Testis (tissue), 3 donors: ENCODE measurements around the gene ZNG1A. TPM values are rescaled to one million over a fixed set of nuclear protein-coding genes. Genes with fewer than 3 reads are reported as not detected.
"Not testable (repeated sequence)": the region's sequence is repeated elsewhere in the genome, so short reads cannot be mapped to it uniquely, and the experiment has no call there.

Source experiments
- DNase-seq: peaks from one replicate; pipeline ENCODE4 v3.0.0-alpha.2; 2019
- H3K27ac ChIP-seq, 2 donors: fragments of 200-600 bp; sonication (generic); one replicate each; pipeline ENCODE4 v1.5.1; 2019
- H3K27me3 ChIP-seq: fragments of 200-600 bp; sonication (generic); one replicate; pipeline ENCODE4 v1.5.1; 2019
- H3K36me3 ChIP-seq: fragments of 200-600 bp; sonication (generic); one replicate; pipeline ENCODE4 v1.5.1; 2017; ENCODE audit warnings: low read depth; ENCODE audit errors: missing control alignments
- H3K4me1 ChIP-seq: fragments of 200-600 bp; sonication (generic); one replicate; pipeline ENCODE4 v1.5.1; 2019
- H3K4me3 ChIP-seq, 2 donors: fragments of 200-600 bp; sonication (generic); one replicate each; pipeline ENCODE4 v1.5.1; 2017 to 2019
- H3K9me3 ChIP-seq: fragments of 200-600 bp; sonication (generic); one replicate; pipeline ENCODE4 v1.5.1; 2017
- WGBS, 2 donors: methylation state at CpG; one replicate each; pipeline ENCODE4 v1.1.5; 2018; 5-methylcytosine and 5-hydroxymethylcytosine counted together
- intact Hi-C: fragments of 100-400 bp; cut with DNase I; formaldehyde crosslinking; loops from one replicate; pipeline ENCODE4 v1.15.1; 2023; ENCODE audit warnings: low total_unique reads
- polyA plus RNA-seq: library from polyadenylated mRNA; stranded (reverse); fragments of 350-450 nt; fragmentation: Illumina TruSeq; extraction: RNeasy Lipid Tissue Mini Kit (QIAGEN cat#74804); gene quantifications from one replicate; pipeline ENCODE4 v1.2.3, GENCODE V29; 2014; ENCODE audit warnings: low read depth, low replicate concordance; ENCODE audit not compliant: insufficient read depth
- total RNA-seq, 2 donors: library from RNA; depleted of rRNA; stranded (reverse); fragments of >200 nt; gene quantifications; one replicate each; pipeline ENCODE4 v1.2.3, GENCODE V29; 2016

The ZNG1A gene
- total and polyA plus RNA-seq, 3 donors from 2014 or later, result 57.0 to 88.7 (median 57.9) TPM

DNA sequence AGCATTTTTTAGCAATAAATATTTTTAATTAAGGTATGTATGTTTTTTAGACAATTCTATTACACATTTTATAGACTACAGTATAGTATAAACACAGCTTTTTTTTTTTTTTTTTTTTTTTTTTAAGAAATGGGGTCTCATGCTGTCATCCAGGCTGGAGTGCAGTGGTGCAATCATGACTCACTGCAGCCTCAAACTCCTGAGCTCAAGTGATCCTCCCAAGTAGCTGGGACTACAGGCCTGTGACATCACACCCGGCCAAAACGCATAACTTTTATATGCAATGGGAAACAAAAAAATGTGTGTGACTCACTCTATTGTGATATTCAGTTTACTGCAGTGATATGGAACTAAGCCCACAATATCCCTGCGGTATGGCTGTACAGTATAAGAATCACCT is 9.1 kb downstream of the ZNG1A start:
- H3K4me1 ChIP-seq, H3K27me3 ChIP-seq, H3K9me3 ChIP-seq, H3K4me3 ChIP-seq, H3K36me3 ChIP-seq, H3K27ac ChIP-seq, intact Hi-C loops, DNase-seq: not testable (repeated sequence)
- WGBS, 2 donors, result no CpG with 5 or more reads among the region's 3 CpGs

DNA sequence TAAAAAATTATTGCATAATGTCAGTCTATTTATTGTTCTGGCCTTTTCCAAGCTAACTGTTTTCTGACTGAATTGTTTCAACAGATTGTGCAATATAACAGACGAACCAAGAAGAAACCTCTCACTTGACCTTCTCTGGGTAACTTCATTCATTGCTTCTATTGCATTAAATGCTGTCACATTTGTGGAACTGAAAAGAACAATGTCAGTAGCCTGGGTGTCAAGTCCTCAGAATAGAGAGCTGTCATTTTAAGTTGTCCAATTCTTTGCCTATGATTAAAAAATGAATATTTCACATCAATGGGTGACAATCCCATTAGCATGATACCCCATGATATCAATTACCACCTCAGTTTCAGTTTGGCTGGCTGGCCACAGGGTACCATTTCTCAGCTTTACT is 19.0 kb downstream of the ZNG1A start:
- intact Hi-C loops, H3K4me1 ChIP-seq, H3K4me3 ChIP-seq, H3K27me3 ChIP-seq, DNase-seq, H3K27ac ChIP-seq, H3K36me3 ChIP-seq, H3K9me3 ChIP-seq: not testable (repeated sequence)
- 73 to 83% methylated on average over 1 of the region's 1 CpG for WGBS, 2 donors

DNA sequence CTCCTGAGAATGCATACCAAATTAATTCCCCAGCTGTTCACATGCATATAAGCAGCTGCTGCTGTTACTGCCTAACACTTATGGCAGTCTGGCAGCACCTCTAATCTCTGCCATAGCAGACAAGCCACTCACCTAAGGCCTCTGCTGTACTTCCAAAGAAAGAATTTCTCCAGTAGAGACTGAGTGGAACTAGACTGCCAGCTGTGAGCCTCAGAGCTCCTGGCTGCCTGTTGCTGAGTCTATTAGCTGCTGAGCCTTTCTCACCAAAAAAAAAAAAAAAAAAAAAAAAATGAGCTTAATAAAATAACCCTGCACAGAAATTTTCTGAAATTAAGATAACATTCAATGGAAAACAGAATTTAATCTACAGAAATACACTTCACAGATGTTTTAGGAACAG is 27.7 kb downstream of the ZNG1A start:
- H3K27ac ChIP-seq, H3K9me3 ChIP-seq, H3K36me3 ChIP-seq, intact Hi-C loops, H3K4me1 ChIP-seq, DNase-seq, H3K4me3 ChIP-seq, H3K27me3 ChIP-seq: not testable (repeated sequence)

DNA sequence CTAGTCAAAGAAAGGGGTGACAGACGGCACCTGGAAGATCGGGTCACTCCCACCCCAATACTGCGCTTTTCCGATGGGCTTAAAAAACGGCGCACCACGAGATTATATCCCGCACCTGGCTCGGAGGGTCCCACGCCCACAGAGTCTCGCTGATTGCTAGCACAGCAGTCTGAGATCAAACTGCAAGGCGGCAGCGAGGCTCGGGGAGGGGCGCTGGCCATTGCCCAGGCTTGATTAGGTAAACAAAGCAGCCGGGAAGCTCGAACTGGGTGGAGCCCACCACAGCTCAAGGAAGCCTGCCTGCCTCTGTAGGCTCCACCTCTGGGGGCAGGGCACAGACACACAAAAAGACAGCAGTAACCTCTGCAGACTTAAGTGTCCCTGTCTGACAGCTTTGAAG is 39.0 kb downstream of the ZNG1A start:
- intact Hi-C loops, DNase-seq, H3K4me1 ChIP-seq, H3K36me3 ChIP-seq, H3K9me3 ChIP-seq, H3K4me3 ChIP-seq, H3K27me3 ChIP-seq, H3K27ac ChIP-seq: not testable (repeated sequence)
- WGBS, 2 donors, result 94 to 96% methylated on average over 16 to 17 of the region's 17 CpGs

DNA sequence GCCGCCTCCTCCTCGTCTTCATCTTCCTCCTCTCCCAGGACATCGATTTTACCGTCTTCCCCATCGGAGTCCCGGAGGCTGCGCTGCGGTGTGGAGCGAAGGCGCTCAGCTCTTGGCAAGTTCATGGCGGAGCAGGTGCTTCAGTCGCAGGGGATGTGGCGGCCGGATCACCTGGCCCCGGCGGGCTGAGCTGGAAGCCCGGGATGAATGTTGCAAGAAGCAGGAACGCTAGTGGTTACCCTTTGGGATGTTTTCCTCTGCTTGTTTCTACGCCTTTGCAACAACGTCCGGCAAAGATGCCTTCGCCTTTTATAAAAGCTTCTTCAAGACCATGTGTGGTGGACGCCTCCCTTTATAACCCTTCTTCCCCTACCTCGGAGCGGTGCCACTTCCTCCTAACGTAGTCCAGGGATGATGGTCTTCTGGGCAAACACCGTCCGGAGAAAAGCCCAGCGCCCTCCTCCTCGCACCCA is 60.8 kb downstream of the ZNG1A start, which contains the start of gene FOXD4:
Gene FOXD4, minus strand, starts transcription at position 423 of the 473 bp plus-strand sequence. Its CDS starts 298 bp downstream, at position 125.
- H3K27ac ChIP-seq, H3K9me3 ChIP-seq, H3K4me1 ChIP-seq, H3K4me3 ChIP-seq, intact Hi-C loops, H3K36me3 ChIP-seq, DNase-seq, H3K27me3 ChIP-seq: not testable (repeated sequence)
- WGBS, 2 donors, result 21 to 41% methylated on average over 9 to 26 of the region's 30 CpGs

DNA sequence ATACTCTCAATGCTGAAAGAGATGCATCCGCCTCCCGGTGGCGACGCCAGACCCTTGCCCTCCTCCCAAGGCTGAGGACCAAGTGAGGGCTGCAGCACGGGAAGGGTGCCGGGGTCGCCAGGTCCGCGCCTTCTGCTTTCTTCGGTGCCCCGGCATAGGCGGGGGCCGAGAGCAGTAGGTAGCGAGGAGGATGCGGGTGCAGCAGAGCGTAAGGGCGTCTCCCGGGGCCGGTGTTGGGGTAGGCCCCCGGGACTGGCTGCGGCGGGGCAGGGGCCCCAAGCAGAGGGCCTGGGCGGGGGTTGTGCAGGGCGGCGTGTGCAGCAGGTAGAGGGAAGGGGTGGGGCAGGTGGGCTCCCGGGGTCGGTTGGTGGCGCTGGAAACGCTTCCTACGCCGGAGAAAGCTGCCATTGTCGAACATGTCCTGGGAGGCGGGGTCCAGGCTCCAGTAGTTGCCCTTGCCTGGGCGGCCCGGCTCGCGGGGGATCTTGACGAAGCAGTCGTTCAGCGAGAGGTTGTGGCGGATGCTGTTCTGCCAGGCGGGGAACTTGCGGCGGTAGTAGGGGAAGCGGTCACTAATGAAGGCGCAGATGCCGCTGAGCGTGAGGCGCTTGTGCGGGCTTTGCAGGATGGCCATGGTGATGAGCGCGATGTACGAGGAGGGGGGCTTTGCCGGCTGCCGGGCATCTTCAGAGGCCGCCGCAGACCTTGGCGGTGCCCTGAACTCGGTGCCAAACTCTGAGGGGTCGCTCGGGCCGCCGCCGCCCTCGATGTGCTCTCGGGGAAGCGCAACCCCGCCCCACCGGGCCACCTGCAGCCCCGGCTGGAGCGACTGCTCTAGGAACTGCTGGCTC is 61.5 kb downstream of the ZNG1A start:
- H3K27ac ChIP-seq, H3K9me3 ChIP-seq, H3K27me3 ChIP-seq, intact Hi-C loops, H3K4me1 ChIP-seq, H3K4me3 ChIP-seq, DNase-seq, H3K36me3 ChIP-seq: not testable (repeated sequence)
- WGBS, 2 donors, result 3% methylated on average over 34 of the region's 71 CpGs; no CpG with 5 or more reads in 1 of the 2 donors

DNA sequence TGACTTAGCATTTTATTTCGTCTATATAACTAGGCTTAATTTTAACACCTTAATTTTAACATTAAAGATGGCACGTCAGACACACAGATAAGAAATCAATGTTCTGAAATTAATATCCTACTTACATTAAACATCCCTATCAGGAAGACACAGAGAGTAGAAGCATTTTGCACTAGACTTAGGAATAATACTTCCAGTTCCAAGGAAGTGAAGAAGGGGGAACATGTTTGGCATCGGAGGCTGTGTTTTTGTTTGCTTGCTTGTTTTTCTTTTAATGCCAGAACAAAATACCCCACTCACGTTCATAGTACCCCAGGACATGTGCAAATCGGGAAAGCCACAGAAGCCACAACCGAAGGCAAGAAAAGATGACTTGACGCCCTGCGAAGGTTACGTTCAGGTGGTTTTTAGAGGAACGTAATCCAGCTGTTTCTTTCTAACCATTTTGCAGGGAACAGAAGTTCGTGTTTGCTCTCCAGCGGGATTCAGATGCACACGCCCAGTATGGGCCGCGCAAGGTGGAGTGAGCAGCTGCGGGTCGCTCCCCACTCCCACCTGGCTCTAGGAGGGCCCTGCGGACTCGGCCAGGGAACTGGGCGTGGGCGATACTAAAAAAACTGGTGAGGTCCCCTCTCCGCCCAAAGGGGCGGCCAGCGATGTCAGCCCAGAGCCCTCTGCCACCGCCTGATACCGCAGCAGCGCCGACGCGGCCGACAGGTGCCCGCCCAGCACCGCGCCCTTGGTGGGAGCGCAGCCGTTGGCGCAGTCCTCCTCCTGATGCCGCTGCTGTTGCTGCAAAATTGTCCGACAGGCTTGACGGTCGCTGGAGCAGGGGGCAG is 62.4 kb downstream of the ZNG1A start:
- WGBS, 2 donors, result 12 to 13% methylated on average over 10 to 36 of the region's 41 CpGs
- intact Hi-C loops, H3K36me3 ChIP-seq, H3K4me3 ChIP-seq, DNase-seq, H3K27me3 ChIP-seq, H3K9me3 ChIP-seq, H3K27ac ChIP-seq, H3K4me1 ChIP-seq: not testable (repeated sequence)

DNA sequence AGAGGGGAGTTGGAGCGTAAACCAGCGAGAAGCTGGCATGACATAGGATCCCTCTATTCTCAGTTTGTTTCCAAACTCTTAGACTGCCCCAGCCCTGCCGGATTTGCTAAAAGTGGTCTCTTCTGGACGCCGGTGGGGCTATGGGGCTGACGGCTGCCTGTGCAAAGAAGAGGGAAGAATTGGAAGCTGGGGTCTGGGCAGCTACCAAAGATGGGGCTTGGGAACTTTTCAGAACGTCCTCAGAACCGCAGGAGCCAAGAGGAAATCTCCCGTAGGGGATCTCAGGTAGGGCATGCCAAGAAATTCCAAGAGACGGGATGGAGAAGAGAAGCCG is 63.8 kb downstream of the ZNG1A start:
- H3K27ac ChIP-seq, H3K9me3 ChIP-seq, H3K4me3 ChIP-seq, H3K4me1 ChIP-seq, H3K27me3 ChIP-seq, DNase-seq, H3K36me3 ChIP-seq, intact Hi-C loops: not testable (repeated sequence)
- WGBS, 2 donors, result 12 to 21% methylated on average over 8 to 11 of the region's 11 CpGs

DNA sequence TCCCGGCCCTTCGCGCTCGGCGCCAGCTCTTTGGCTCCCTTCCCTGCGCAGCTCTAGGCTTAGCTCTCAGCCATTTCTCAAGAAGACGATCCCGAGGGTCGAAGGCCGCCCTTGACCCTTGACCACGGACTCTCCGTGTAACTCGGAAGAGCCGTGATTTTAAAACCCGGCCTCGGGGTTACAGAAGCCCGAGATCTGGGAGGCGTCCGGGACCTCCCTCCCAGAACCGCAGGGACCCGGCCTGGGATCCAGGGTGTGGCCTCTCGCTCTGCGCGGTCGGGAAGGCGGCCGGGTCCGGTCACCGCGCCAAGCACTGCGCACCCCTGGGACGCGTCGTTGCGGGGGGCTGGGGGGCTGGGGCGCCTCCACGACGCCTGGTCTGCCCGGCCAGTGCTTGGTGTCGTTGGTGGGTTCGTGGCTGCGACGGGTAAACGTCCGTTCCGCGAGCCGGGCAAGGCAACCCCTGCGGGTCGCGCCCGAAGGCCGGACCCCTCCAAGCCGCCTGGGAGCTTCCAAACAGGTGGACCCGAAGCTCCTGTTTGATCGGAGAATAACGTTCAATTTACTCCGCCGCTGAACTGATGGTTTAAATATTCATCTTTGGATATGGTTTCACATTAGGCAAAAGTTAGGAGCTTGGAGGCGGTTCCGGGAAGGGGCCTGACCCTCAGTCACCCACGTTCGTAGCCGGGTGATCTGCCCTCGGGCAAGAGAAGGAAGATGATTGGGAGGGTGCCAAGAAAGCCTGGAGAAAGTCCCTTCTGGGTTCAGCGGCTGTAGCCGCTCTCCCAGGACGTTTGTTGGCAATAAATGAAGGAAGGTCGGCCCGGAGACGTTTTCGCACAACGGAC is 64.4 kb downstream of the ZNG1A start:
- H3K4me1 ChIP-seq, H3K9me3 ChIP-seq, H3K36me3 ChIP-seq, DNase-seq, H3K27me3 ChIP-seq, H3K27ac ChIP-seq, intact Hi-C loops: not testable (repeated sequence)
- 2 to 5% methylated on average over 28 to 59 of the region's 73 CpGs for WGBS, 2 donors
- H3K4me3 ChIP-seq, result peak overlapping the region; percentile 42 to 61

DNA sequence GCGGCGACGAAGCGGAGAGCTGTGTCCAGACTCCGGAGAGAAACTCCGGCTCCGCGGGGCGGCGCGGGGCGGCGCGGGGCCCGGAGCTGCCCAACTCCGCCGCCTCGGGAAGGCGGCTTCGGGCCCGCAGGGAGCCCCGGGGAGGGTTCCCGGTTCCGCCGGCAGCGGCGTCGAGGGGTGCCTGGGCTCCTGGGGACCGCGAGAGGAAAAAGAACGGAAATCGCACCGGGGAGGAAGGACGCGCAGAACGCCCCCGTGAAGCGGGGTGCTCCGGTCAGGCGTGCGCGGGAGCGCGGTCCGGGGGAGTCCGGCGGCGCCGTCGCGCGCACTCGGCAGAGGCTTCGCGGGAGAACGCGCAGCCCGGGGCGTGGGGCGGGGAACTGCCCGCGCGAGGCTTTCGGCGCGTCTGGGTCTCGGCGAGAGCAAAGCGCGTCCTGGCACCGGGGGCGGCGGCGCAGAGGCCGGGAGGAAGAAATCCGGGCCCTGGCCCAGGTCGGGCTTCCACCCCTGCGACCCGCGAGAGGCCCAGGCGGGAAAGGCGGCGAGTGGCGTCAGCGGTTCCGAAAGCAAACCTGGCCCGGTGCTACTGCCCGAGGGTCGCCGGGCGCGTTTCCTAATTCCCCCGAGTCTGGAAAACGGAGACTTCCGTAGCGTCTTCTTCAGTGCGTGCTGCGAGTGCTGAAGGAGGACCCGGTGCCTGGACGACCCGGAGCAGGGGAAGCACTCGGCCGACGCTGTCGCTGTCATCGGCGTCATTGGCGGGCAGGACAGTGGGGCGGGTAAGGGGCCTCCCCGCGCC is 65.2 kb downstream of the ZNG1A start:
- H3K27ac ChIP-seq, H3K36me3 ChIP-seq, H3K9me3 ChIP-seq, DNase-seq, intact Hi-C loops, H3K4me1 ChIP-seq, H3K27me3 ChIP-seq: not testable (repeated sequence)
- peak overlapping the region; percentile 42 to 61 for H3K4me3 ChIP-seq
- WGBS, 2 donors, result 0 to 2% methylated on average over 12 to 73 of the region's 111 CpGs
